A673 (cell line): ENCODE data around the gene TCTN3. TPM values are rescaled to one million over a fixed set of nuclear protein-coding genes. Genes with fewer than 3 reads are reported as not detected.

Experiments used
- BruUV-seq: library from RNA; stranded (reverse); fragments of 400-500 nt; replicated peaks from 2 replicates; lab custom pipeline; 2021; lab: Mats Ljungman, UMichigan
- CTCF ChIA-PET: fragments of 300-600 bp; sonication (Branson Sonifier 250); formaldehyde crosslinking; loops from one replicate; lab custom pipeline; 2022; ENCODE audit warnings: antibody characterized with exemption; lab: Charles Lee
- POLR2A ChIA-PET: fragments of 300-600 bp; sonication (Branson Sonifier 250); formaldehyde crosslinking; loops from one replicate; lab custom pipeline; 2022; ENCODE audit warnings: antibody characterized with exemption; ENCODE audit not compliant: low non-redundant PET; lab: Charles Lee
- DNase-seq: peaks from one replicate; pipeline ENCODE4 v3.0.0-alpha.2; 2015; ENCODE audit warnings: low spot score
- H3K27ac ChIP-seq: fragments of 200-600 bp; sonication (generic); 2 replicates; pipeline ENCODE4 v1.5.1; 2016; ENCODE audit warnings: mixed run types, low read depth, mild to moderate bottlenecking, mixed read lengths, antibody characterized with exemption, low read length; ENCODE audit not compliant: poor library complexity, severe bottlenecking
- H3K27me3 ChIP-seq: fragments of 200-600 bp; sonication (generic); replicated peaks from 2 replicates; pipeline ENCODE4 v1.6.1; 2017; ENCODE audit warnings: mixed run types, low read depth, mild to moderate bottlenecking, mixed read lengths, antibody characterized with exemption, low read length; ENCODE audit not compliant: insufficient read depth, poor library complexity
- H3K36me3 ChIP-seq: fragments of 200-600 bp; sonication (generic); 2 replicates; pipeline ENCODE4 v1.6.1; 2016; ENCODE audit warnings: mixed run types, mild to moderate bottlenecking, mixed read lengths, antibody characterized with exemption, low read length; ENCODE audit not compliant: insufficient read depth, poor library complexity, severe bottlenecking
- H3K4me1 ChIP-seq: fragments of 200-600 bp; sonication (generic); 2 replicates; pipeline ENCODE4 v1.6.1; 2017; ENCODE audit warnings: mixed run types, mild to moderate bottlenecking, mixed read lengths, antibody characterized with exemption, low read length; ENCODE audit not compliant: insufficient read depth, poor library complexity, severe bottlenecking
- H3K4me3 ChIP-seq: fragments of 200-600 bp; sonication (generic); 2 replicates; pipeline ENCODE4 v1.5.1; 2016; ENCODE audit warnings: low read depth, mixed run types, mild to moderate bottlenecking, mixed read lengths, low read length; ENCODE audit not compliant: poor library complexity, severe bottlenecking
- H3K9me3 ChIP-seq: fragments of 200-600 bp; sonication (generic); 2 replicates; pipeline ENCODE4 v1.6.1; 2016; ENCODE audit warnings: mixed run types, low read depth, mild to moderate bottlenecking, mixed read lengths, antibody characterized with exemption, low read length; ENCODE audit not compliant: poor library complexity, severe bottlenecking
- CTCF ChIP-seq: fragments of 300-800, 200-600 bp; sonication (generic); conservative IDR thresholded peaks from 2 replicates; pipeline ENCODE4 v1.5.1; 2017; ENCODE audit warnings: low read depth, mild to moderate bottlenecking, antibody characterized with exemption, low read length, moderate library complexity, mixed read lengths
- EZH2 ChIP-seq: fragments of 200-600 bp; sonication (generic); IDR thresholded peaks from 2 replicates; pipeline ENCODE4 v1.6.1; 2017; ENCODE audit warnings: borderline replicate concordance, low read depth, mild to moderate bottlenecking, mixed read lengths, antibody characterized with exemption, low read length; ENCODE audit not compliant: poor library complexity, severe bottlenecking
- intact Hi-C: fragments of 100-400 bp; cut with micrococcal nuclease; formaldehyde crosslinking; loops from one replicate; pipeline ENCODE4 v1.10.0; 2022; ENCODE audit not compliant: unreplicated experiment
- total RNA-seq: library from RNA; stranded (reverse); gene quantifications from 2 replicates; pipeline ENCODE4 v1.2.3, GENCODE V29; 2021

The TCTN3 gene
- total RNA-seq, 1 experiment from 2014 or later: 42.5 TPM

- Histone ChIP-seq H3K36me3 (no peaks in the 10 kb centered on the region), H3K4me1 (no peaks in the 10 kb centered on the region), H3K27me3 (no peaks in the 10 kb centered on the region), H3K9me3 (no peaks in the 10 kb centered on the region), H3K27ac (no peak overlapping the region), H3K4me3 (no peak overlapping the region)
- intact Hi-C loops: no loop called here
- POLR2A ChIA-PET: no interaction called here
- CTCF ChIA-PET: interaction anchor here (0.9 kb wide), 1 partner anchor 23 kb away, joined by 3 read pairs; the partner anchor contains the start of gene TCTN3
- DNase-seq: no peak
- TF ChIP-seq EZH2 (no peak), CTCF (no peak)
- no TSS peak for BruUV-seq
Measured at GRCh38 chr10:95716866-95717265, 23.1 kb upstream of the TCTN3 start.

GRCh38 chr10:95716466-95716865, 22.7 kb upstream of the TCTN3 start:
- CTCF ChIA-PET: interaction anchor here (0.9 kb wide), 1 partner anchor 23 kb away, joined by 3 read pairs; the partner anchor contains the start of gene TCTN3
- POLR2A ChIA-PET: no interaction called here

GRCh38 chr10:95711492-95711891, 17.8 kb upstream of the TCTN3 start:
- no TSS peak for BruUV-seq
- TF ChIP-seq EZH2: no peak
- TF ChIP-seq CTCF: no peak
- POLR2A ChIA-PET: no interaction called here

More at GRCh38 chr10:95716466-95716865, 22.7 kb upstream of the TCTN3 start:
- TF ChIP-seq CTCF (no peak), EZH2 (no peak)
- H3K9me3 ChIP-seq: no peaks in the 10 kb centered on the region
- no peaks in the 10 kb centered on the region for H3K27me3 ChIP-seq
- no TSS peak for BruUV-seq
- no peak overlapping the region for H3K4me3 ChIP-seq
- H3K36me3 ChIP-seq: no peaks in the 10 kb centered on the region
- intact Hi-C loops: no loop called here
- no peak for DNase-seq
- H3K27ac ChIP-seq: no peak overlapping the region
- no peaks in the 10 kb centered on the region for H3K4me1 ChIP-seq

More at GRCh38 chr10:95711492-95711891, 17.8 kb upstream of the TCTN3 start:
- DNase-seq: no peak
- H3K9me3 ChIP-seq: no peaks in the 10 kb centered on the region
- no peaks in the 10 kb centered on the region for H3K4me1 ChIP-seq
- H3K4me3 ChIP-seq: no peak overlapping the region
- CTCF ChIA-PET: no interaction called here
- H3K27me3 ChIP-seq: no peaks in the 10 kb centered on the region
- H3K27ac ChIP-seq: no peak overlapping the region
- intact Hi-C loops: no loop called here
- no peaks in the 10 kb centered on the region for H3K36me3 ChIP-seq
